B cell (primary cell): ENCODE results near the gene SRGAP2C. TPM values are rescaled to one million over a fixed set of nuclear protein-coding genes. Genes with fewer than 3 reads are reported as not detected.
"Not testable (repeated sequence)": the region's sequence is repeated elsewhere in the genome, so short reads cannot be mapped to it uniquely, and the experiment has no call there.

Source experiments
- ATAC-seq: fragments of 200-7000 bp; cut with Tn5 transposase; one replicate; pipeline ENCODE4 v1.10.0; 2021; ENCODE audit warnings: low read depth, mild to moderate bottlenecking, moderate number of reproducible peaks, moderate library complexity
- CTCF ChIA-PET: fragments of 350-600 bp; sonication (Branson Sonifier 250); formaldehyde crosslinking; loops from one replicate; lab custom pipeline; 2021; ENCODE audit warnings: antibody characterized with exemption, inconsistent platforms; lab: Charles Lee
- POLR2A ChIA-PET: fragments of 350-600 bp; sonication (Branson Sonifier 250); formaldehyde crosslinking; loops from one replicate; lab custom pipeline; 2021; ENCODE audit warnings: antibody characterized with exemption; lab: Charles Lee
- DNase-seq: peaks from one replicate; pipeline ENCODE4 v3.0.0; 2013
- H2AFZ ChIP-seq: 2 replicates; pipeline ENCODE4 v1.6.1; 2012; ENCODE audit warnings: mild to moderate bottlenecking, low read depth, low read length; ENCODE audit not compliant: insufficient read depth, poor library complexity, severe bottlenecking
- H3K27ac ChIP-seq, 2 donors: 1 replicate in 1 of 2; 2 replicates in 1 of 2; pipeline ENCODE4 v1.5.1; 2012 to 2013; ENCODE audit warnings: low read length in 2 of 2, mild to moderate bottlenecking in 2 of 2, moderate library complexity in 1 of 2
- H3K27me3 ChIP-seq, 4 experiments: fragments of 200-600 bp in 1 of 4; sonication (generic) in 1 of 4; replicated peaks in 1 of 4; 1 replicate in 2 of 4; 2 replicates in 2 of 4; pipeline versions ENCODE4 v1.6.1 to v1.7.0; 2013 to 2016; ENCODE audit warnings: low read length in 3 of 4, mild to moderate bottlenecking in 2 of 4, mixed read lengths in 1 of 4, moderate library complexity in 1 of 4; ENCODE audit not compliant: insufficient read depth in 4 of 4, control insufficient read depth in 3 of 4; ENCODE audit errors: control extremely low read depth in 1 of 4
- H3K36me3 ChIP-seq, 2 experiments: replicated peaks in 1 of 2; 1 replicate in 1 of 2; 2 replicates in 1 of 2; pipeline versions ENCODE4 v1.6.1 to v1.7.1; 2013; ENCODE audit warnings: low read length in 1 of 2; ENCODE audit not compliant: insufficient read depth in 2 of 2, control insufficient read depth in 1 of 2; ENCODE audit errors: control extremely low read depth in 1 of 2, extremely low read depth in 1 of 2
- H3K4me1 ChIP-seq, 2 donors: fragments of 200-600 bp in 1 of 2; sonication (generic) in 1 of 2; 1 replicate in 1 of 2; 2 replicates in 1 of 2; pipeline versions ENCODE4 v1.5.1 to v1.6.1; 2013 to 2017; ENCODE audit warnings: low read length in 2 of 2; ENCODE audit not compliant: control insufficient read depth in 2 of 2, insufficient read depth in 2 of 2
- H3K4me2 ChIP-seq: replicated peaks from 2 replicates; pipeline ENCODE3; 2012; ENCODE audit warnings: mild to moderate bottlenecking, low read depth, low read length; ENCODE audit not compliant: poor library complexity, severe bottlenecking
- H3K4me3 ChIP-seq, 5 experiments: fragments of 200-600 bp in 1 of 5; sonication (generic) in 1 of 5; 1 replicate in 3 of 5; 2 replicates in 2 of 5; pipeline versions ENCODE4 v1.5.1 to v1.7.0; 2011 to 2016; ENCODE audit warnings: low read length in 4 of 5, mild to moderate bottlenecking in 4 of 5, low read depth in 2 of 5, control low read depth in 1 of 5, moderate library complexity in 1 of 5; ENCODE audit not compliant: insufficient read depth in 1 of 5; ENCODE audit errors: control extremely low read depth in 1 of 5, extremely low read depth in 1 of 5
- H3K79me2 ChIP-seq: fragments of 200-600 bp; sonication (generic); one replicate; pipeline ENCODE4 v1.6.0; 2016; ENCODE audit warnings: low read length; ENCODE audit not compliant: control insufficient read depth, insufficient read depth
- H3K9ac ChIP-seq: fragments of 200-600 bp; sonication (generic); 2 replicates; pipeline ENCODE4 v1.6.1; 2017; ENCODE audit warnings: mild to moderate bottlenecking, low read length, moderate library complexity
- H3K9me3 ChIP-seq, 3 donors: one replicate each; pipeline versions ENCODE4 v1.6.1 to v1.7.1; 2013; ENCODE audit warnings: low read length in 2 of 3; ENCODE audit not compliant: control insufficient read depth in 2 of 3, insufficient read depth in 1 of 3; ENCODE audit errors: control extremely low read depth in 1 of 3
- H4K20me1 ChIP-seq: 2 replicates; pipeline ENCODE4 v1.6.0; 2012; ENCODE audit warnings: mild to moderate bottlenecking, low read length; ENCODE audit not compliant: insufficient read depth, control insufficient read depth, poor library complexity, severe bottlenecking
- H3K27ac Mint-ChIP-seq: one replicate; pipeline ENCODE4 v1.8.0; 2021; ENCODE audit warnings: mixed read lengths
- H3K27me3 Mint-ChIP-seq: one replicate; pipeline ENCODE4 v1.8.0; 2021; ENCODE audit warnings: mixed read lengths
- H3K4me1 Mint-ChIP-seq: one replicate; pipeline ENCODE4 v1.8.0; 2021; ENCODE audit warnings: mixed read lengths
- H3K4me3 Mint-ChIP-seq: one replicate; pipeline ENCODE4 v1.8.0; 2021; ENCODE audit warnings: mixed read lengths
- H3K9me3 Mint-ChIP-seq: one replicate; pipeline ENCODE4 v1.8.0; 2022; ENCODE audit warnings: mixed read lengths; ENCODE audit not compliant: insufficient read depth
- WGBS: methylation state at CpG from one replicate; pipeline ENCODE4 v1.1.5; 2013; ENCODE audit warnings: missing lambda C conversion rate; ENCODE audit not compliant: insufficient coverage; 5-methylcytosine and 5-hydroxymethylcytosine counted together
- intact Hi-C: fragments of 100-400 bp; cut with micrococcal nuclease; formaldehyde crosslinking; loops from one replicate; pipeline ENCODE4 v1.10.0; 2022
- polyA plus RNA-seq: library from polyadenylated mRNA; depleted of rRNA; stranded (reverse); fragments of >200 nt; gene quantifications from 2 replicates; pipeline ENCODE4 v1.2.3, GENCODE V29; 2012
- total RNA-seq, 2 donors: library from RNA; stranded (reverse); fragments of 120-200 nt in 1 of 2; gene quantifications; 1 replicate in 1 of 2; 2 replicates in 1 of 2; pipeline versions ENCODE4 v1.2.3 to v1.2.4, GENCODE V29; 2013 to 2022

The SRGAP2C gene
- total and polyA plus RNA-seq, 2 donors (not counting 1 experiment from before 2014, with no cell fraction given) = 2.2 to 40.7 TPM

DNA sequence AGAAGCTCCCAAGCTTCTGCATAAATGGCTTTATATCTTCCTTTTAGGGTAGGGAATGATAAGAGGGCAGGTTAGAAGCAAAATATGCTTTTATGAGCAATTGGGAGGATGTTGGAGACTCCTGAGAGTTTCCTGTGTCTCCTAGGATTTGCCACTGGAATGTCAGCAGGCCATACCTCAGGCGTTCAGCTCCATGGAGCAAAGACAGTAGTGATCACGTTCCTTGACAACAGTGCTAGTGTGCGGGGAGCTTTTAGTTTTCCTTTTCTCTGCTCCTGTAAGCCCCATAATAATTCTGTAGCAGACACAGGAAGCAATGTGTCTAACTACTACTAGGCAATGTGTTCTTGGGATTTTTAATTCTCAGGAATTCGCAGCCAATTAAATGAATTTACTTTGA is 113.8 kb downstream of the SRGAP2C start:
- H3K4me2 ChIP-seq, H3K4me3 ChIP-seq, POLR2A ChIA-PET, H3K27me3 ChIP-seq, DNase-seq, H3K27me3 Mint-ChIP-seq, H3K9ac ChIP-seq, H2AFZ ChIP-seq, H3K36me3 ChIP-seq, H3K4me1 ChIP-seq, CTCF ChIA-PET, H4K20me1 ChIP-seq, H3K4me3 Mint-ChIP-seq, ATAC-seq, intact Hi-C loops, H3K4me1 Mint-ChIP-seq, H3K9me3 Mint-ChIP-seq, H3K27ac Mint-ChIP-seq, H3K27ac ChIP-seq, H3K9me3 ChIP-seq, H3K79me2 ChIP-seq: not testable (repeated sequence)
- WGBS = no CpG with 5 or more reads among the region's 4 CpGs

- H3K27me3 ChIP-seq, H3K27ac Mint-ChIP-seq, H4K20me1 ChIP-seq, CTCF ChIA-PET, H3K79me2 ChIP-seq, DNase-seq, H3K9ac ChIP-seq, H3K27ac ChIP-seq, H2AFZ ChIP-seq, POLR2A ChIA-PET, H3K4me3 Mint-ChIP-seq, H3K36me3 ChIP-seq, H3K9me3 Mint-ChIP-seq, H3K4me1 ChIP-seq, intact Hi-C loops, H3K4me3 ChIP-seq, H3K4me1 Mint-ChIP-seq, H3K9me3 ChIP-seq, H3K4me2 ChIP-seq, H3K27me3 Mint-ChIP-seq: not testable (repeated sequence)
- peak; percentile 72 for ATAC-seq
- WGBS = no CpG with 5 or more reads among the region's 6 CpGs
Measured at GRCh38 chr1:121299514-121300149, 114.9 kb downstream of the SRGAP2C start.

DNA sequence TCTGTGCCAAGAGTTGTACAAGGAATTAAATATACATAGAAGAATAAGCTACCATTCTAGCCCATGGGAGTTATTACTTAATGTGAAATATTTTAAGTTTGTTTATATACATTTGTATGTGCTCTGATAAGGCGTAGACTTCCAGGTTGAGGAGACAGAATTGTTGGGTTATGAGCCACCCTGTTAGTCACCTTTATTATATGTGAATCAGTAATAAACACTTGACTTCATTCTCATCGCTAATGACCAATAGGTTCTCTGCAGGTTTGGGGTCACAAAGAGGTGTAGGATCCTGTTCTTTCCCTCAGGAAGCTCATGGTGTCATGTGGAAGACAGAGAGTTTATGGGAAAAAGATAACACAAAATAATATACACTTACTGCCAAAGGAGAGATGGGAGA is 117.1 kb downstream of the SRGAP2C start:
- H3K4me3 Mint-ChIP-seq, H3K4me1 ChIP-seq, CTCF ChIA-PET, H3K79me2 ChIP-seq, H4K20me1 ChIP-seq, DNase-seq, H2AFZ ChIP-seq, H3K9me3 ChIP-seq, ATAC-seq, H3K9me3 Mint-ChIP-seq, H3K9ac ChIP-seq, H3K4me1 Mint-ChIP-seq, H3K27me3 ChIP-seq, POLR2A ChIA-PET, H3K27ac ChIP-seq, H3K36me3 ChIP-seq, intact Hi-C loops, H3K27ac Mint-ChIP-seq, H3K27me3 Mint-ChIP-seq, H3K4me3 ChIP-seq, H3K4me2 ChIP-seq: not testable (repeated sequence)
- no CpG with 5 or more reads among the region's 2 CpGs for WGBS

DNA sequence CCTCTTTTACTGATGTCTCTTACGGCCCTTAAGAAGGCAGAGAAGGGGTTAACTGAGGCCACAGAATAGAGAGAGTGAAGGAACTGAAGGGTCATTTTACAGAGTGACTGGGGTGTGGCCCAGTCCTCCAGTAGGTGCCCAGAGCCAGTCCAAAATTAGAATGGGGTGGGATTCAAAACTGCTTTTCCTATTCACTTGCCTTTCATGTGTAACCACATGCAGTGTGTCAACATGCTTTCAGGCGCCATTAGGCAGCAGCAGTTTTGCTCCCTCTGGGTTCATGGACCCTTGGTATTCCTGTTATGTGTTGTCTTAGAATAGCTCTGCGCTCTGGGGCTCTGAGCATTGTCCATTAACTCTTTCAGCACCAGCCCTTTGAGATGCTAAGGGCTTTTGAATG is 123.0 kb downstream of the SRGAP2C start:
- H4K20me1 ChIP-seq, H3K79me2 ChIP-seq, H2AFZ ChIP-seq, H3K27ac Mint-ChIP-seq, H3K4me2 ChIP-seq, CTCF ChIA-PET, H3K4me1 ChIP-seq, H3K4me3 Mint-ChIP-seq, H3K36me3 ChIP-seq, H3K9me3 Mint-ChIP-seq, H3K27me3 ChIP-seq, POLR2A ChIA-PET, H3K27ac ChIP-seq, H3K27me3 Mint-ChIP-seq, H3K4me3 ChIP-seq, H3K9me3 ChIP-seq, ATAC-seq, H3K9ac ChIP-seq, intact Hi-C loops, DNase-seq, H3K4me1 Mint-ChIP-seq: not testable (repeated sequence)
- no CpG with 5 or more reads among the region's 3 CpGs for WGBS
